AG09319 (cell line): Measurements from ENCODE around the gene SLC35E1.
A peak's percentile ranks its signal among the peaks of the same experiment; 100 is the strongest.

ENCODE experiments used
- DNase-seq: peaks from one replicate; pipeline ENCODE4 v3.0.0-alpha.2; 2010; ENCODE audit warnings: low read depth; ENCODE audit errors: extremely low read depth
- CTCF ChIP-seq: IDR thresholded peaks from 2 replicates; pipeline ENCODE4 v1.5.1; 2011; ENCODE audit warnings: low read depth, mild to moderate bottlenecking, inconsistent platforms, low read length, moderate library complexity

The SLC35E1 gene

GRCh38 chr19:16585808-16586476, 13.7 kb upstream of the SLC35E1 start:
- DNase-seq, result no peak
- no peak for TF ChIP-seq CTCF

GRCh38 chr19:16585094-16585801, 13.0 kb upstream of the SLC35E1 start:
- DNase-seq, result no peak
- no peak for TF ChIP-seq CTCF

- peak; percentile 10 for DNase-seq
- no peak for TF ChIP-seq CTCF
Observed at GRCh38 chr19:16584248-16585093, 12.3 kb upstream of the SLC35E1 start.

- TF ChIP-seq CTCF, result no peak
- no peak for DNase-seq
Observed at GRCh38 chr19:16582486-16583261, 10.5 kb upstream of the SLC35E1 start.

- no peak for DNase-seq
- TF ChIP-seq CTCF, result no peak
Observed at GRCh38 chr19:16581971-16582343, 9.7 kb upstream of the SLC35E1 start.

GRCh38 chr19:16581145-16581970, 9.1 kb upstream of the SLC35E1 start:
- TF ChIP-seq CTCF, result no peak
- no peak for DNase-seq
